Measurements from ENCODE around the gene KCNJ5.
"Not testable (repeated sequence)": the region's sequence is repeated elsewhere in the genome, so short reads cannot be mapped to it uniquely, and the experiment has no call there.

Gene KCNJ5

GRCh38 chr11:128911239-128911638 lies 20.1 kb downstream of the KCNJ5 start:
- DNase-seq (ENCODE audit: low read depth in 2 of 3, low spot score in 1 of 3): no peak

- no peak for DNase-seq (ENCODE audit: low read depth in 2 of 3, low spot score in 1 of 3)
These were observed 20.5 kb downstream of the KCNJ5 start for GRCh38 chr11:128911701-128912100.

- DNase-seq (ENCODE audit: low read depth in 2 of 3, low spot score in 1 of 3): no peak
These were observed 22.6 kb downstream of the KCNJ5 start for GRCh38 chr11:128913806-128914205.

DNA sequence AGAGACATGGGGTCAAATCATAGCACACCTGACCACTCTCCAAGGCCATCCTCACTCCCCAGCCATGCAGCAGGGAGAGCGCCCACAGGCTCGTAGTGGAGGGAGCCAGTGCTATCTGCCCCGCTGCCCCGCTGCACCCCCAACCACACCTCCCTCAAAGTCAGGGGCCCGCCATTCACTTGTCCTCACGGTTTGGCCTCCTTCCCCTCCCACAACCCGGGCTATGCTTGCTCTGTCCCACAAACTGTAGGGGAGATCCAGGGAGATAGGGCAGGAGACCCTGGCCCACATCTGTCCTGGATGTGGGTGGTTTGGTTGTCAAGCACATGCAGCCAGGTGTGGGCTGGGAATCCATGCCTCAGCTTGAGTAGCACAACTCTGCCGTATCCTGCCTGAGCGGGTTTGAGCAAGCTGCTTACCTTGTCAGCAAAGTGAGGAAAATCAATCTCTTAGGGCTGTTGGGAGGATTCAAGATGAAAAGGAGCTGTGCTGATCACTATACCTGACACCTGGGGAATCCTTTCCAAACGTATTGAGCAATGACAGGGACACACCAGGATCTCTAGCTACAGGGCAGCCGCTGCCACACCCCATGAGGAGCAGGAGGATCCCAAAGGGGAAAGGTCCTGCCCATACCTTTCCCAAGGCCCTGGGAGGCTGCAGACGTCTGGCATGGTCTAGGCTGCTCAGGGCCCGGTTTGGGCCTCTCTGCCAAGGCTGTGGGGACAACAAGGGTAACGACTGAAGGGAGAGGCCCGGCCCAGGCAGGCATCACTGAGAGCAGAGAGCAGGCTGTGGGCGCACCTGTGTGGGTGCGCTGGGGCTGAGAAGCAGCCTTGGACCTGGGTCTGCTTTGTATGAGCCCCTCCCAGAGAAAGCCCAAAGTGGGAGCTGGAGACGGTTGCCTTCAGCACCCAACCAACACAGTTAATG lies 23.3 kb downstream of the KCNJ5 start:
- DNase-seq (ENCODE audit: low read depth in 2 of 3, low spot score in 1 of 3): no peak

DNA sequence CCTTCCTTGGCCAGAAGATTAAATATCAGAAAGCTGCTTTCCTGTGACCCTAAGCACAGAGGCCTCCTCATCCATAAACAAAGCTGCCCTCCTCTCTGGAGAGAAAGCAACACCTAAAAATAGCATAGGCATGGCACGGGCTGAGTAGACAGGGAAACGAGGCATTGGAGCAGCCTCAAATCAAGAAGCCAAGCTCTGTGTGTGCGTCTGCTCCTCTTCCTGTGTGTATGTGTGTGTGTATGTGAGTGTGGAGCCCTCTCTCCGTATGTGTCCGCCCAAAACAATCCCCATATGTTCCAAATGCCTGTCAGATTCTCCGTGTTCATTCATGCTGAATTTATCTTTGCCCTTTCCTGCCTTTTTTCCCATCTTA lies 24.0 kb downstream of the KCNJ5 start:
- no peak for DNase-seq (ENCODE audit: low read depth in 2 of 3, low spot score in 1 of 3)

DNA sequence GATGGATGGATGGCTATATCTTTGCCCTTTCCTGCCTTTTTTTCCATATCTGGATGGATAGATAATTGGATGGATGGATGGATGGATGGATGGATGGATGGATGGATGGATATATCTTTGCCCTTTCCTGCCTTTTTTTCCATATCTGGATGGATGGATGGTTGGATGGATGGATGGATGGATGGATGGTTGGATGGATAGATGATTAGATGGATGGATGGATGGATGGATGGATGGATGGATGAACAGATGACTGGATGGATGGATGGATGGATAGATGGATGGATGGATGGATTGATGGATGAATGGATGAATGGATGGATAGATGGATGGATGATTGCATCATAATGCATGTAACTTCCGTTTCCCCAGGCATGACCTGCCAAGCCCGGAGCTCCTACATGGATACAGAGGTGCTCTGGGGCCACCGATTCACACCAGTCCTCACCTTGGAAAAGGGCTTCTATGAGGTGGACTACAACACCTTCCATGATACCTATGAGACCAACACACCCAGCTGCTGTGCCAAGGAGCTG lies 24.9 kb downstream of the KCNJ5 start:
- no peak for DNase-seq (ENCODE audit: low read depth in 2 of 3, low spot score in 1 of 3)

- no peak for DNase-seq (ENCODE audit: low read depth in 2 of 3, low spot score in 1 of 3)
These were observed 25.5 kb downstream of the KCNJ5 start for GRCh38 chr11:128916681-128917080.

GRCh38 chr11:128917144-128917724 lies 26.1 kb downstream of the KCNJ5 start:
- DNase-seq (ENCODE audit: low read depth in 2 of 3, low spot score in 1 of 3): no peak

- DNase-seq (ENCODE audit: low read depth in 2 of 3, low spot score in 1 of 3): no peak
These were observed 28.1 kb downstream of the KCNJ5 start for GRCh38 chr11:128919216-128919615.

DNA sequence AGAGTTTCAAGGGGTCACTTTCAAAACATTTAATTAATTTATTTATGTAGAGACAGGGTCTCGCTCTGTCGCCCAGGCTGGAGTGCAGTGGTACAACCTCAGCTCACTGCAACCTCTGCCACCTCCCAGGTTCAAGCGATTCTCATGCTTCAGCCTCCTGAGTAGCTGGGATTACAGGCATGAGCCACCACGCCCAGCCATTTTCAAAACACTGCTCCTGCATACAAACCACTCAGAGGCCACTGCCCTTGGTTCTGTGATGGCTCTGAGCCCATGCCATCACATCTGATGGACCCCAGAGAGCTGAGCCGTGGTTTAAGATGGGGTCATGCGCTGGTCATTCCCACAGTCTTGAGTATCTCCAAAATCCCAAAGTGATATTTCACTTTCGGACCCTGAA lies 28.5 kb downstream of the KCNJ5 start:
- DNase-seq (ENCODE audit: low read depth in 2 of 3, low spot score in 1 of 3): not testable (repeated sequence)

DNA sequence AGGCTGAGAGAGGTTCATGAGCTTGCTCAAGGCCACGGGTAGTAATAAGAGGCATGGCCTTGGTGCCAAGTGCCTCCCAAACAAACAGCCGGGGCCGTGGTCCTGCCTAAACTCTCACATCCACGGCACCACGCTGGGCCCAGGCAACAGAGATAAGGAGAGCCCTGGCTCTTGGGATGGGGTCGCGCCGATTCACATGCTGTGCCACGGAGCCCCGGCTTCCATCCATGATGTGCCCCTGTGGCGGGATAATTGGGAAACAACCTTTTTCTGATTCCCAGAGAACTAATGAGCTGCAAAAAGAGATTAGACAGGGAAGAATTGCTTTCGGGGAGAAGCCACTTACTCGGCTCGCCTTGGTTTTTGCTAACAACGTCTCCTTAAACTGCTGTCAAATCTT lies 29.5 kb downstream of the KCNJ5 start:
- no peak for DNase-seq (ENCODE audit: low read depth in 2 of 3, low spot score in 1 of 3)

- DNase-seq (ENCODE audit: low read depth in 2 of 3, low spot score in 1 of 3): no peak
These were observed 30.6 kb downstream of the KCNJ5 start for GRCh38 chr11:128921793-128922192.

GRCh38 chr11:128924104-128924503 lies 32.9 kb downstream of the KCNJ5 start:
- DNase-seq (ENCODE audit: low read depth in 2 of 3, low spot score in 1 of 3): no peak

- DNase-seq (ENCODE audit: low read depth in 2 of 3, low spot score in 1 of 3): no peak
These were observed 33.5 kb downstream of the KCNJ5 start for GRCh38 chr11:128924510-128925249.

DNA sequence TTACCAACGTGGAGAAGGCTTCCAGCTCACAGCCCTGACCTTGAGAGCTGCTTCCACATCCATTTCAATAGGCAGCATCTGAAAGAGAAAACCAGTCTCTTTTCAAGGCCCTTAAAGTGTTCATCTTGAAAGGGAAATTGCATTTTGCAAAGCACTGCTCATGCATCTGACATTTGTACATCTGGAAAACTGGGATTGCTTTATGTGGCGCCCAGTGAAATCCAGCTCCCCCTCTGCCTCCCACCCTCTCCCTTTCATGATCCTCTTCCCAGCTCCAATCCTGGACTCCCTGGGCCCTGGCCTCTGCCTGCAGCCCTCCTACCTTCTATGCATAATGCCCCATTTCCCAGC lies 34.1 kb downstream of the KCNJ5 start:
- no peak for DNase-seq (ENCODE audit: low read depth in 2 of 3, low spot score in 1 of 3)

DNA sequence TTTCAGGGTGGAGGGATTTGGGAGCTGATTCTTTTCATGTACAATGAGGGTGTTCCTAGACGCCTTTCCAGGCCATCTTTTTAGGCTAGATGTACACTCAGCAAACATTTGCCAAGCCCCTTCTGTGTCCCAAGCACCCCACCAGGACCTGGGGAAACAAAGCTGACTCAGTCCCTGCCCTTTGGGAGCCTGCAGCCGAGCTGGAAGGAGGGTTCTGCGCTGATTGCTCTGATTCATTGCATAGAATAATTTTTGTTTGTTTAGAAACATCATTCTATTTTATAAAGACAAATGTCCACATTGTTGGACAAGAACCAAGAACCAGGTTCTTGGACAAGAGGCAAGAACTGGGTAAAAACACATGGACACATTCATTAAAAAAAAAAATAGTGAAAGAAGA lies 34.8 kb downstream of the KCNJ5 start:
- no peak for DNase-seq (ENCODE audit: low read depth in 2 of 3, low spot score in 1 of 3)

DNA sequence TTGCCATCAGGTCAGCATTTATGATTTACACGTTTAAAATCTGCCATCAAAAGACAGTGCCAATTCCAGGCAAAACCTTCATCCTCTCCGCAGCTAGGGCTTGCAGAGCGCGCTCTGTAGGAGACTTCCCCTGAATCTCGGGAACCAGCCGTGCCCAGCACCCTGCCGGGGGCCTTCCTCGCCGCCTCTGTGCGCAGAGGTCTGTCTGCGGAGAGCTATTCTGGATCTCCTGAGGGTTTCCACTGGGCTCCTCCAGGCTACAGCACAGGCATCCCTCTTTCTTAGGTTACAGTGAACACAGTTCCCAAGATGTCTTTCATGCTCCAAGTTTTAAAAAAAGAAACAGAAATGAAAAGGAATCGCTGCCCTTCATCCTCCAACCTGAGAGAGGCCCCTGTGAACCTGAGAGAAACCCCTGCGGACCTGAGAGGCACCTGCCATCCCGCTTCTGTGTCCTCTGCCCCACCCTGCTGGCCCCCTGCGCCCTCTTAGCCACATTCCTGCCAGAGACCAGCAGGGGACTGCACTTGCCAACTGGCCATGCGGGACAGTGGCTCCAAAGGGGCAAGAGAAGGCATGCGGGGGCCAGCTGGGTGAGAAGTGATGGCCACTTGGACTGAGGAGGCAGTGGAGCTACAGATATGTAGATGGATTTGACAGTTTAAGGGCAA lies 35.4 kb downstream of the KCNJ5 start:
- DNase-seq (ENCODE audit: low read depth in 2 of 3, low spot score in 1 of 3): no peak

DNA sequence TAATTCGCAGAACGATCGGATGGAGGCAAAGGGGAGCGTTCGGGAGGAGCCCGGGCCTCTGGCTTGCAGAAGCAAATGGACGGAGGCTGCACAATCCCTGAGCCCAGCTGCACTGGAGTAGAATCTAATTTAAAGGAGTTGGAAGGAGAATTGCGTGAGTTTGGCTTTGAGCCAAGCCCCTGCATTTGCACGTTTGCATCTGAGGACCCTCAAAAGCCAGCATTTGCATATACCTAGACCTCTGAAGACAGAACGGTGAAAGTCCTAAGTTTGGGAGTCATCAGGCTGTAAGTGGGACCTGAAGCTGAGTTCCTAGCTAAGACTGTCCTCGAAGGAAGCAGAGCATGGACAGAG lies 35.9 kb downstream of the KCNJ5 start:
- no peak for DNase-seq (ENCODE audit: low read depth in 2 of 3, low spot score in 1 of 3)

GRCh38 chr11:128927683-128928336 lies 36.7 kb downstream of the KCNJ5 start:
- DNase-seq (ENCODE audit: low read depth in 2 of 3, low spot score in 1 of 3): no peak

DNA sequence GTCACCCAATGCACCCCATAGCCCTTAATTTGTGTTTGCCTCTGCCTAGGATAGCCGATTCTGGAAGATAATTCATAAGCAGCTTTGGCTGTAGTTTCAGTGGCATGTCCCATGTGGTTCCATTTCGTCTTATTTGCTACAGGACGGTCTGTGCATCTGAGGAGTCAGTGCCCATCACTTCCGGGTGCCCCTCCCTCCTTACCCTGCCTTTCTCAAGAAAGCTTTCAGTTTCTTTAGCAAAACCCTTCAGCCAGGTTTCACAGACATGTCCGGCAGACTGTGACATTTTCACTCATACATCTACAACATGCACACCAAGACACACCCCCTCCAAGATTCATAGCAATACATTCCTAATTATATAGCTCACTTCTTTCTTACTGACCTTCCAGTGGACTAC lies 37.2 kb downstream of the KCNJ5 start:
- DNase-seq (ENCODE audit: low read depth in 2 of 3, low spot score in 1 of 3): no peak

- DNase-seq (ENCODE audit: low read depth in 2 of 3, low spot score in 1 of 3): no peak
These were observed 38.3 kb downstream of the KCNJ5 start for GRCh38 chr11:128929468-128929867.
